Activated CD4-positive, alpha-beta T cell treated with anti-CD3 and anti-CD28 coated beads, Interleukin-2, amount 50 U/mL, for 16 hours (primary cell): ENCODE data around the gene NUTM2D.
"Not testable (repeated sequence)": the region's sequence is repeated elsewhere in the genome, so short reads cannot be mapped to it uniquely, and the experiment has no call there.

ENCODE experiments used
- DNase-seq: peaks from one replicate; pipeline ENCODE4 v3.0.0-alpha.2; 2020

The NUTM2D gene

DNA sequence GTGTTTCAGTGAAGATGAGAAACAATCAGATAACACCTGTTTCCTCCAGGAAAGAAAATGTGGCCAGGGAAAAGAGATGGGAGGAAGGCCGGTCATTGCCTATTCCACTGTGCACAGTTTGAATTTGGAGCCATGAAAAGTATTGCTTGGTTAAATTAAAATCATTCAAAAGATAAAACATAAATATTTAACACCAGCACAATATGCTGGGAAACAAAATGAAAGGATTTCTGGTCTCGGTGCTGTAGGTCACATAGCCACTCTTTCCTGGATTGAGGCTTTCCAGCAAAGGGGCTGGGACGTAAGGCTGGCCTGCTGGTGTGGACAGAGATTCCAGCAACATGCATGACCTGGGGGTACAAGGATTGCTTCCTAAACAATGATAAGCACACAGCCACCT lies at the start of gene NUTM2D:
Gene NUTM2D, plus strand, starts transcription at position 301 of the 400 bp plus-strand sequence. CDS start 522 bp downstream, outside the sequence.
- DNase-seq: not testable (repeated sequence)

DNA sequence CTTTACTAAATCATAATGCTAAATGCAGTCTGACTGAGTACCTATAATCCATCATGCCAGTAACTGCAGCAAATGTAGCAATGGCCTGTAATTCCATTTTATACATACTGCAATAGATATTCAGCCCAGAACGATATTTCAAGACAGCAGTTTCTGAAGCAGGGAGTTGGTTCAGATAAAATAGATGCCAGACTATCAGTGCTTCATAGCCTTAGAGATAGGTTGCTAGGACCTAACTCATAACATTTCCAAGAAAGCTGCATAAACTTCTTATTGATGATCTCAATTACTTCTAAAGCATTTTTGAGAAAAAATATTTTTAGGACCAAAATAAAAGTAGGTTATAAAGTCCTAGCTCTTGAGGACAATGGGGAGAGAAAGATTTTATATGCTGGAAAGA lies 48.8 kb upstream of the NUTM2D start:
- not testable (repeated sequence) for DNase-seq

DNA sequence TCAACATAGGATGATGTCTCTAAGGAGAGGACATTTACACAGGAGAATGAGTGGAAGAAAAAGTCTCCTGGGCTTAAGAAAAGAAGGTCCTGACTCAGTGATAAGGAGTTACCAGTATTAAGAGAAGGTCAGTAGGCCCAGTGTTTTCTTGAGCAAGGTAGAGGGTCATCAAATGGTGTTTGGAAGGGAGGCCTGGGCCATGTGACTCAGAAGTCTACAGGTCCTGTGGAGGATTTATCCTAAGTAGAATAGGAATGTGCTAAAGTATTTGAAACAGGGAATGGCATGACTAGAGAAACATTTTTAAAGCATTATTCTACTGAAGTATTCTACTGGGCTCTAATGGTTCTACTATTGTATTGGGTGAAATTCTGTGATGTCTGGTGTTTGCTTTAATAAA lies 47.9 kb upstream of the NUTM2D start:
- not testable (repeated sequence) for DNase-seq

- not testable (repeated sequence) for DNase-seq
These were observed 46.0 kb upstream of the NUTM2D start for GRCh38 chr10:87311521-87311920.

DNA sequence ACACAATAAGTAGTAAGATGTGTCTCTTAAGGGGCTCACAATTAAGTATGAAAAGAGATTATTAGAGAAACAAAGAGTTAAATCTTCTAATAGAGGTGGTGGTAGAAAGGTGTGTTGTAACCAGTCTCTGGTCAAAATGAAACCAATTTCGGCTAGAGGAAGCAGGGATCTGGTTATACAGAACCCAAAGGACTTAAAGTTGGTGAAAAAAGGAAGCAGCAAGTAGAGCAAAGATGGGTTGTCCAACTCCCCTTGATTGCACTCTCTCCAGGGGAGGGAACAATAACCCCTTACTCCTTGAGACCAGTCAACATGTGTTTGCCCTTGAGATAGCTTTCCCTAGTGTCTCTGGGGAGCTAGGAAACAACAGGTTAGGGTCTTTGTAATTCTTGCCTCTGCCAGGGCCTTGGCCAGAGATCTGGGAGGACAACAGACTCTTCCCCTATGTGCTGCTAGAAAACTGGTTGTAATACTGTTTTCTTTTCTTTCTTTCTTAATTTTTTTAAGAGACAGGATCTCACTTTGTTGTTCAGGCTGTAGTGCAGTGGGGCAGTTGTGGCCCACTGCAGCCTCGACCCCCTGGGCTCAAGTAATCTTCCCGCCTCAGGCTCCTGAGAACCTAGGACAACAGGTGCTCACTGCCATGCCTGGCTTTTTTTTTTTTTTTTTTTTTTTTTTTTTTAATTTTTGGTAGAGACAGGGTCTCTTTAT lies 43.7 kb upstream of the NUTM2D start:
- DNase-seq: not testable (repeated sequence)

DNA sequence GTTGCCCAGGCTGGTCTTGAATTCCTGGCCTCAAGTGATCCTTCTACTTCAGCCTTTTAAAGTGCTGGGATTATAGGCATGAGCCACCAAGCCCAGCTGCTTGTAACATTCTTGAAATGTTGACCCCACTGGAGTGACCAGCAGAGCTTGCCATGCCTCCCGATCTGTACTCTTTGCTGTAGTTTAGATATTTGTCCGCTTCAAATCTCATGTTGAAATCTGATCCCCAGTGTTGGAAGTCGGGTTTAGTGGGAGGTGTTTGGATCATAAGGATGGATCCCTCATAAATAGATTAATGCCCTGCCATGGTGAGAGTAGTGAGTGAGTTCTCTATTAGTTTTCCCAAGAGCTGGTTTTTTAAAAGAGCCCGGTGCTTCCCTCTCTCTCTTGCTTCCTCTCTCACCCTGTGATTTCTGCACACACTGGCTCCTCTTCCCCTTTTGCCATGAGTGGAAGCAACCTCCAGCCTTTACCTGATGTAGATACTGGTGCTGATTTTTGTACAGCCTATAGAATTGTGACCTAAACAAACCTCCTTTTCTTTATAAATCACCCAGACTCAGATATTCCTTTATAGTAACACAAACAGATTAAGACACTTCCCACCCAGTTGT lies 43.1 kb upstream of the NUTM2D start:
- not testable (repeated sequence) for DNase-seq

- DNase-seq: peak; percentile 68
These were observed 36.0 kb upstream of the NUTM2D start for GRCh38 chr10:87321505-87321904.

DNA sequence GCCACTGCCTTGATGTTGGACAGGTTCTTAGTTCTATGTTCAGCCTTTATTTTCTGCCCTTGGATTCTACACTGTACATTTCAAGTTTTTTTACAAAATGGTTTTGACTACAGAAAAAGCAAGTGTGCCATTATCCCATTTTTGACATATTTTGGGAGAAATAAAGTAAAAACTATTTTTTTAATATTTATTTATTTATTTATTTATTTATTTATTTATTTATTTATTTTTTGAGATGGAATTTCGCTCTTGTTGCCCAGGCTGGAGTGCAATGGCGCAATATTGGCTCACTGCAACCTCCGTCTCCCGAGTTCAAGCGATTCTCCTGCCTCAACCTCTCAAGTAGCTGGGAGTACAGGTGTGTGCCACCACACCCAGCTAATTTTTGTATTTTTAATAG lies 33.0 kb upstream of the NUTM2D start:
- DNase-seq: not testable (repeated sequence)

DNA sequence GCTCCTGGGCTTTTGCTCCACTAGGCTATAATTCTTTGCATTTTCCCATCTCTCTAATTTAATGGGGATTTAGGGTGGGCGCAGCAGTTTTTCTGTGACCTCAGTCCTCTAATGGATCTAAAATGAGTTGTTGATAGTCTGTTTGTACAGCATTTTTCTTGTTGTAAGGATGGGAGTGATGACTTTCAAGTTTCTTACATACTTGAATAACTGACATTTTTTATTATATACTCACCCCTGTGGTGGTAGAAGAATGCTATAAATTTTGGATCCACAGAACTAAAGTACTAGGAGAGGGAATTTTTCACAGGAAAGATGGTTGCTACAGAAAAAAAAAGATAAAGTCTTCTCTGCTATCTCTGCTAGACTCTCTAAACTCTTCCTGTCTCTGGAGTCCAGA lies 29.6 kb upstream of the NUTM2D start:
- DNase-seq: not testable (repeated sequence)

- DNase-seq: not testable (repeated sequence)
These were observed 28.4 kb upstream of the NUTM2D start for GRCh38 chr10:87329131-87329530.

GRCh38 chr10:87332687-87333086 lies 24.9 kb upstream of the NUTM2D start:
- not testable (repeated sequence) for DNase-seq

DNA sequence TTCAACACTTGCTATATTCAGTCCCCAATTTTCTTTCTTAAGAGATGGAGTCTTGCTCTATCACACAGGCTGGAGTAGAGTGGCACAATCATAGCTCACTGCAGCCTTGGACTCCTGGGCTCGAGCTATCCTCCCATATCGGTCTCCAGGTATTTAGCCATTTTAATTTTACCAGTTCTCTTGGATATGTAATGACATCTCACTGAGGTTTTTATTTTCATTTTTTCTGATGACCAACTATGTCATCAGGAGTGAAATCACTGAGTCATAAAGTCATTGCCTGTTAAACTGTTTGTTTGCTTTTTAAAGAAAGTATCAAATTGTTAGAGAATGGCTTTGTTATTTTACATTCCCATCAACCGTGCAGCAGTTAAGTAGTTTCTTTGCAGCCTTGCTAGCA lies 17.1 kb upstream of the NUTM2D start:
- DNase-seq: not testable (repeated sequence)

- not testable (repeated sequence) for DNase-seq
These were observed 15.9 kb upstream of the NUTM2D start for GRCh38 chr10:87341546-87342142.

DNA sequence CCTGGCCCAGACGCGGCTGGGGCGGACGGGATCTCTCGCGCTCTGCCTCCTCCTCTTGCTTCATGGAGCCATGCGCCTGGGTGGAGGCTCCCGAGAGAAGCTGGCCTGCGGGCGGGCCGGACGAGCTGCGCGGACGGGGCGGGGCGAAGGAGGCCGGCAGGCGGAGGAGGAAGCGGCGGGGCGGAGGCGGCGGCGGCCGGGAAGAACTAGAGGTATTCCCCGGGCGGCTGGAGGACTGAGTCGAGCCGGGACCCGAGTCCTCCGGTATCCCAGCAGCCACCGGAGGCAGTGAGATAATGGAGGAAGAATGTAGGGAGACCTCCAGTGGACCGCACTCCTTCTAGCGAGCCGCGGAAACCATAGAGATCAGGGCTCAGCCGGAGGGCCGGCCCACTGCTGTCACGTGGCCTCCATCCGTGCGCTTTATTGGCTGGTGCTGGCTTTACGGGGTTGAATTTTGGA lies 15.3 kb upstream of the NUTM2D start:
- DNase-seq: peak; percentile 82

DNA sequence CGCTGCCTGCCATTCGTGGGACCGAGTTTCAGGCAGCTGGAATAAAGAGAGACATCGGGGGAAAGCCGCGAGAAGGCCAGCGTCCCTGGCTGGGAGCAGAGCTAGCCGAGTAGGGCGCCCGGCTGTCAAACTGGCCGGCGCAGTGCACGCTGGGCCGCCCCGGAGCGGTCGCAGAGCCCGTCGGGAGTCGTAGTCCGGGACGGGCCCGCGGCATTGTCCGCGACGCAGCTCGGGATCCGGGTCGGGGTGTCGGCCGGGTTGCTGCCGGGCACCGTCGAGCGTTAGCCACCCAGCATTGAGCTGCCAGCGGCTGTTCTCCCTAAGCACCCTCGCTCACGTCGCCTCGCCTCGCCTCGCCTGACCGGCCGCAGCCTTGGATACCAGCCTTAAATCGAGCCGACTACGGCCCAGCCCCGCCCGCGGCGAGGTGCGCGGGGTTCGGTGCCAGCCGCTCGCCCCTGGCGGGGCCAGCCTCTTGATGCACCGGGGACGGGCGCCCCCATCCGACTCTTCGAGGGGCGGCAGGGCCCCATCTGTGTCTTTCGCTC lies 14.8 kb upstream of the NUTM2D start:
- DNase-seq: peak; percentile 86

DNA sequence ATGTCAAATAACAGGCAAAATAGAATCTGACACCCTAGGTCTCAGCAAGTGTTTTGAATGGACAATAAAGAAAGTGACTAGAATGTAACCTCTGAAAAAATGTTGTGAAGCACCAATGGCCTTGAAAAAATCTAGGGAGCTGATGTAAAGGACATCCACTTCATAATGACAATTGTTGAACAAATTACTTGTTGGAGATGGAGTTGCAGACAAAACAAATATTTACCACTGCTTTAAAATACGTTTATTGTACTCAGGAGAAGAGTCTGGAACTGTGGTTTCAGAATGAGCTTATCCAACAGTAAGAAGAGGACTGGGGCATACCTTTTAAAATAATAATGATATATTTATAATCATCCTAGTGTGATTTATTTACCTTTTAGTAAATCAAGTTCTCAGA lies 11.8 kb upstream of the NUTM2D start:
- not testable (repeated sequence) for DNase-seq

DNA sequence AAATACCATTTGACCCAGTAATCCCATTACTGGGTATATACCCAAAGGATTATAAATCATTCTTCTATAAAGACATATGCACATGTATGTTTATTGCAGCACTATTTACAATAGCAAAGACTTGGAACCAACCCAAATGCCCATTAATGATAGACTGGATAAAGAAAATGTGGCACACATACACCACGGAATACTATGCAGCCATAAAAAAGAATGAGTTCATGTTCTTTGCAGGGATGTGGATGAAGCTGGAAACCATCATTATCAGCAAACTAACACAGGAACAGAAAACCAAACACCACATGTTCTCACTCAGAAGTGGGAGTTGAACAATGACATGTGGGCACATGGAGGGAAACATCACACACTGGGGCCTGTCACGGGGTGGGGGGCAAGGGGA lies 7.4 kb upstream of the NUTM2D start:
- DNase-seq: not testable (repeated sequence)

GRCh38 chr10:87352825-87353224 lies 4.7 kb upstream of the NUTM2D start:
- DNase-seq: not testable (repeated sequence)

GRCh38 chr10:87355110-87355509 lies 2.4 kb upstream of the NUTM2D start:
- not testable (repeated sequence) for DNase-seq

DNA sequence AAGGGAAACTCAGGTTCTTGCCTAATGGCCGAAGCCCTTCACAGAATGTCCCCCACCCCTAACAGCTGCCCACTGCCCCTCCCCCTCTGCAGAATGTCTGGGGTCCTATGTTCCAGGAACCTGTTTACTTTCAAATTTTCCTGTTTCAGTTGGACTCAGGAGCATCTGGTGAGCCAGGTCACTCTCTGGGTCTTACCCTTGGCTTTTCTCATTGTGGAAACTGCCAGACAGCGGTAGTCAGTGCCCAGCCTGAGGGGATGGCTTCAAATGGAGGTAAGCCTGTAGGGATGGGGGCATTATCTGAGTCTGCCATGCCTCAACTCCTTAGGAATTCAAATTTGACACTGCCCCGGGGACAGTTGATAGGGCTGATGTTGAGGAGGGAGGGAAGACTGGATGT lies 615 bp downstream of the NUTM2D start:
- DNase-seq: not testable (repeated sequence)

- not testable (repeated sequence) for DNase-seq
These were observed 12.1 kb downstream of the NUTM2D start for GRCh38 chr10:87369514-87370112.

- DNase-seq: not testable (repeated sequence)
These were observed 16.5 kb downstream of the NUTM2D start for GRCh38 chr10:87374091-87374490.

DNA sequence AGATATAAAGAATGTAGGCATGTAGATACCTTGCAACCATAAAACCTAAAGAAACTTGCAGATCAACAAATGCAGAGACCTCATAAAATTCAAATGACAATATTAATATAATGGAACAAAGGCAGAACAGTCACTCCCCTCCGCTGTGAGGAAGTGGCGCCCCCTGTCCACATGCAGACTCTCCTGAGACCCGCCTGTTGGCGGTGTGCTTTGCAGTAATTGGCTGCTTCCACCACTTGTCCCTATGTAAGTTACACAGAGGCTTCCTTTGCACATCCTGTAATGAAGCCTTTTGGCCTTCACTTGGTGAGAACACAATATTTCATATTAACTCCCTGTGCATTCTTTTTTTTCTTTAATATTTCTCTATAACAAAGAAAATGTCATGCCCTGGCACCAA lies 21.6 kb downstream of the NUTM2D start:
- not testable (repeated sequence) for DNase-seq
